Tibial artery (tissue), 4 donors: Measurements from ENCODE around the gene RBL1.

ENCODE experiments used
- DNase-seq, 2 donors: peaks; one replicate each; pipeline ENCODE4 v3.0.0-alpha.2; 2019
- H3K27ac ChIP-seq, 2 donors: fragments of 200-600 bp; sonication (generic) in 1 of 2; 1 replicate in 1 of 2; 2 replicates in 1 of 2; pipeline ENCODE4 v1.5.1; 2018 to 2019; ENCODE audit warnings: mild to moderate bottlenecking in 1 of 2
- H3K27me3 ChIP-seq, 2 donors: fragments of 200-600 bp; sonication (generic) in 1 of 2; one replicate each; pipeline versions ENCODE4 v1.5.1 to v1.6.0; 2016 to 2019
- H3K36me3 ChIP-seq, 3 donors: fragments of 200-600 bp; sonication (generic) in 2 of 3; one replicate each; pipeline ENCODE4 v1.5.1; 2016 to 2019; ENCODE audit warnings: mild to moderate bottlenecking in 2 of 3
- H3K4me1 ChIP-seq, 4 donors: fragments of 200-600 bp; sonication (generic) in 2 of 4; 1 replicate in 3 of 4; 2 replicates in 1 of 4; pipeline ENCODE4 v1.5.1; 2016 to 2019
- H3K4me3 ChIP-seq, 2 donors: fragments of 200-600 bp; sonication (generic) in 1 of 2; 1 replicate in 1 of 2; 2 replicates in 1 of 2; pipeline ENCODE4 v1.5.1; 2018 to 2019; ENCODE audit warnings: mild to moderate bottlenecking in 2 of 2
- H3K9me3 ChIP-seq, 3 donors: fragments of 200-600 bp; sonication (generic) in 1 of 3; one replicate each; pipeline ENCODE4 v1.5.1; 2016 to 2019
- CTCF ChIP-seq, 2 experiments: fragments of 200-600 bp in 1 of 2; fragments of 450-650 bp in 1 of 2; IDR thresholded peaks; one replicate each; pipeline ENCODE4 v1.5.1; 2017 to 2019; ENCODE audit warnings: antibody characterized with exemption in 2 of 2, mild to moderate bottlenecking in 1 of 2, moderate library complexity in 1 of 2
- intact Hi-C: fragments of 100-400 bp; cut with DNase I; formaldehyde crosslinking; loops from one replicate; pipeline ENCODE4 v1.15.0; 2023; ENCODE audit warnings: low total_unique reads

The RBL1 gene

GRCh38 chr20:36975099-36975818 is 120.5 kb downstream of the RBL1 start:
- TF ChIP-seq CTCF (IDR thresholded peaks at IDR 0.05): no peak
- no peaks in the 10 kb centered on the region for H3K4me1 ChIP-seq
- H3K27ac ChIP-seq: no peak overlapping the region
- intact Hi-C loops: no loop called here
- no peaks in the 10 kb centered on the region for H3K36me3 ChIP-seq
- DNase-seq: no peak
- no peaks in the 10 kb centered on the region for H3K27me3 ChIP-seq
- H3K4me3 ChIP-seq: no peak overlapping the region
- H3K9me3 ChIP-seq: no peaks in the 10 kb centered on the region

- Histone ChIP-seq H3K36me3 (no peaks in the 10 kb centered on the region), H3K4me1 (no peaks in the 10 kb centered on the region), H3K9me3 (no peaks in the 10 kb centered on the region), H3K27me3 (no peaks in the 10 kb centered on the region), H3K27ac (no peak overlapping the region), H3K4me3 (no peak overlapping the region)
- intact Hi-C loops: no loop called here
- no peak for DNase-seq
- no peak for TF ChIP-seq CTCF (IDR thresholded peaks at IDR 0.05)
Observed at GRCh38 chr20:36974660-36975059, 121.1 kb downstream of the RBL1 start.

GRCh38 chr20:36971103-36971502 is 124.7 kb downstream of the RBL1 start:
- no peaks in the 10 kb centered on the region for H3K36me3 ChIP-seq
- H3K27me3 ChIP-seq: no peaks in the 10 kb centered on the region
- TF ChIP-seq CTCF (IDR thresholded peaks at IDR 0.05): no peak
- DNase-seq: no peak
- no peaks in the 10 kb centered on the region for H3K9me3 ChIP-seq
- H3K4me3 ChIP-seq: no peak overlapping the region
- intact Hi-C loops: no loop called here
- no peak overlapping the region for H3K27ac ChIP-seq
- H3K4me1 ChIP-seq: no peaks in the 10 kb centered on the region

- TF ChIP-seq CTCF (IDR thresholded peaks at IDR 0.05): no peak
- Histone ChIP-seq H3K36me3 (no peaks in the 10 kb centered on the region), H3K4me3 (no peak overlapping the region), H3K9me3 (no peaks in the 10 kb centered on the region), H3K27ac (no peak overlapping the region), H3K27me3 (no peaks in the 10 kb centered on the region), H3K4me1 (no peaks in the 10 kb centered on the region)
- no peak for DNase-seq
- intact Hi-C loops: no loop called here
Observed at GRCh38 chr20:36969478-36970186, 126.2 kb downstream of the RBL1 start.

GRCh38 chr20:36969051-36969450 is 126.7 kb downstream of the RBL1 start:
- H3K9me3 ChIP-seq: no peaks in the 10 kb centered on the region
- no peak for TF ChIP-seq CTCF (IDR thresholded peaks at IDR 0.05)
- no peak overlapping the region for H3K27ac ChIP-seq
- DNase-seq: no peak
- no peaks in the 10 kb centered on the region for H3K27me3 ChIP-seq
- intact Hi-C loops: no loop called here
- H3K4me1 ChIP-seq: no peaks in the 10 kb centered on the region
- no peak overlapping the region for H3K4me3 ChIP-seq
- no peaks in the 10 kb centered on the region for H3K36me3 ChIP-seq
